ENCODE measurements around the gene EPHA5. TPM values are rescaled to one million over a fixed set of nuclear protein-coding genes. Genes with fewer than 3 reads are reported as not detected.

The EPHA5 gene
- total RNA-seq, 1 experiment from 2014 or later, result 0.04 TPM

- CTCF ChIA-PET, result no interaction called here
- no peaks in the 10 kb centered on the region for H3K9me3 Mint-ChIP-seq
- H3K27ac Mint-ChIP-seq, result peak overlapping the region; percentile 80
- ATAC-seq (no peak), DNase-seq (ENCODE audit: low spot score) (no peak)
- H3K4me3 Mint-ChIP-seq, result no peak overlapping the region
- POLR2A ChIA-PET, result no interaction called here
- H3K36me3 Mint-ChIP-seq, result no peaks in the 10 kb centered on the region
- H3K4me1 Mint-ChIP-seq, result peaks cover 56% of the 10 kb centered on the region
- TF ChIP-seq ZBTB21 (CRISPR knock-in tag; IDR thresholded peaks at IDR 0.05; ENCODE audit: borderline replicate concordance), result no peak
- no peak for TF ChIP-seq ZNF263 (CRISPR knock-in tag; IDR thresholded peaks at IDR 0.05; ENCODE audit: low read depth)
- TF ChIP-seq IRF1 (CRISPR knock-in tag; IDR thresholded peaks at IDR 0.05), result no peak
- no peak for TF ChIP-seq HMGXB4 (CRISPR knock-in tag; IDR thresholded peaks at IDR 0.05)
- no peak for TF ChIP-seq PRRX2 (CRISPR knock-in tag; IDR thresholded peaks at IDR 0.05)
- H3K27me3 Mint-ChIP-seq (ENCODE audit: low read depth), result no peaks in the 10 kb centered on the region
Observed at GRCh38 chr4:65656008-65656407, 14.3 kb downstream of the EPHA5 start.

- TF ChIP-seq PREB (CRISPR knock-in tag; IDR thresholded peaks at IDR 0.05; ENCODE audit: borderline replicate concordance) (no peak), ARID4B (CRISPR knock-in tag; IDR thresholded peaks at IDR 0.05; ENCODE audit: borderline replicate concordance) (no peak), ATF6 (CRISPR knock-in tag; IDR thresholded peaks at IDR 0.05) (no peak), CDX4 (CRISPR knock-in tag; IDR thresholded peaks at IDR 0.05; ENCODE audit: borderline replicate concordance) (no peak), SOX15 (CRISPR knock-in tag; IDR thresholded peaks at IDR 0.05) (no peak), ATF3 (CRISPR knock-in tag; conservative IDR thresholded peaks at IDR 0.05) (no peak), PRRX2 (CRISPR knock-in tag; IDR thresholded peaks at IDR 0.05) (no peak), ZBTB21 (CRISPR knock-in tag; IDR thresholded peaks at IDR 0.05; ENCODE audit: borderline replicate concordance) (no peak)
- Mint-ChIP-seq H3K4me3 (no peak overlapping the region), H3K27ac (no peak overlapping the region), H3K9me3 (no peaks in the 10 kb centered on the region), H3K4me1 (peaks cover 54% of the 10 kb centered on the region), H3K27me3 (ENCODE audit: low read depth) (no peaks in the 10 kb centered on the region), H3K36me3 (no peaks in the 10 kb centered on the region)
- CTCF ChIA-PET, result no interaction called here
- ATAC-seq (no peak), DNase-seq (ENCODE audit: low spot score) (no peak)
- POLR2A ChIA-PET, result no interaction called here
Observed at GRCh38 chr4:65654976-65655375, 15.3 kb downstream of the EPHA5 start.

Measured in WTC11 (cell line).